ENCODE measurements around the gene PDE4B.

Gene PDE4B

GRCh38 chr1:65946960-65947359 lies 154.3 kb downstream of the PDE4B start:
- H3K27ac ChIP-seq (ENCODE audit: low read length): no peak overlapping the region
- no peaks in the 10 kb centered on the region for H3K36me3 ChIP-seq (ENCODE audit: control insufficient read depth, insufficient read depth, low read length)
- no peaks in the 10 kb centered on the region for H3K9me3 ChIP-seq (ENCODE audit: control insufficient read depth, insufficient read depth, low read length)
- WGBS (ENCODE audit: insufficient coverage, insufficient read length): no CpG with 5 or more reads among the region's 5 CpGs
- no peak for DNase-seq (ENCODE audit: low read depth, low spot score)
- no peaks in the 10 kb centered on the region for H3K27me3 ChIP-seq (ENCODE audit: control insufficient read depth, insufficient read depth, low read length)
- H3K4me1 ChIP-seq (ENCODE audit: control insufficient read depth, insufficient read depth, low read length): no peaks in the 10 kb centered on the region
- no peak overlapping the region for H3K4me3 ChIP-seq (ENCODE audit: low read length)

GRCh38 chr1:65948609-65949229 lies 156.0 kb downstream of the PDE4B start:
- Histone ChIP-seq H3K27ac (ENCODE audit: low read length) (no peak overlapping the region), H3K4me1 (ENCODE audit: control insufficient read depth, insufficient read depth, low read length) (no peaks in the 10 kb centered on the region), H3K4me3 (ENCODE audit: low read length) (no peak overlapping the region), H3K36me3 (ENCODE audit: control insufficient read depth, insufficient read depth, low read length) (no peaks in the 10 kb centered on the region), H3K9me3 (ENCODE audit: control insufficient read depth, insufficient read depth, low read length) (no peaks in the 10 kb centered on the region), H3K27me3 (ENCODE audit: control insufficient read depth, insufficient read depth, low read length) (no peaks in the 10 kb centered on the region)
- WGBS (ENCODE audit: insufficient coverage, insufficient read length): no CpG with 5 or more reads among the region's 7 CpGs
- DNase-seq (ENCODE audit: low read depth, low spot score): no peak

DNA sequence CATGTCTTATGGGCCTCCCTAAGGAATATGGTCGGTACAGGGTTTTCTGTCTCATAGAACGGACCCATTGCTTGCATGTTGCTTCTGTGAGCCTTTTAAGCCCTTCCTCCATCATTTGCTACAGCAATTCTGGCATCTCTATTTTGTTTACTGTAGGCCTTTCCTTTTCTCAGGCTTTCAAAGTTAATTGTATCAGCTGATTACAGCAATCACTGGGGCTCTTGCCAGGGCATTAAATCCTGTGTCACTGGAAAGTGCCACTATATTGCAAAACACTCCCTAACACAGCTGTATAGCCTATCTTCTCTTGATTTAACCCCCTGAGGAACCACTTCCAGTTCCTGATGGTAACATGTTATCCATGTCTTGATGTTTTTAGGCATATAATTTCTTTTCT lies 156.5 kb downstream of the PDE4B start:
- Histone ChIP-seq H3K27ac (ENCODE audit: low read length) (no peak overlapping the region), H3K27me3 (ENCODE audit: control insufficient read depth, insufficient read depth, low read length) (no peaks in the 10 kb centered on the region), H3K4me1 (ENCODE audit: control insufficient read depth, insufficient read depth, low read length) (no peaks in the 10 kb centered on the region), H3K36me3 (ENCODE audit: control insufficient read depth, insufficient read depth, low read length) (no peaks in the 10 kb centered on the region), H3K4me3 (ENCODE audit: low read length) (no peak overlapping the region), H3K9me3 (ENCODE audit: control insufficient read depth, insufficient read depth, low read length) (no peaks in the 10 kb centered on the region)
- WGBS (ENCODE audit: insufficient coverage, insufficient read length): no CpG with 5 or more reads among the region's 2 CpGs
- no peak for DNase-seq (ENCODE audit: low read depth, low spot score)

DNA sequence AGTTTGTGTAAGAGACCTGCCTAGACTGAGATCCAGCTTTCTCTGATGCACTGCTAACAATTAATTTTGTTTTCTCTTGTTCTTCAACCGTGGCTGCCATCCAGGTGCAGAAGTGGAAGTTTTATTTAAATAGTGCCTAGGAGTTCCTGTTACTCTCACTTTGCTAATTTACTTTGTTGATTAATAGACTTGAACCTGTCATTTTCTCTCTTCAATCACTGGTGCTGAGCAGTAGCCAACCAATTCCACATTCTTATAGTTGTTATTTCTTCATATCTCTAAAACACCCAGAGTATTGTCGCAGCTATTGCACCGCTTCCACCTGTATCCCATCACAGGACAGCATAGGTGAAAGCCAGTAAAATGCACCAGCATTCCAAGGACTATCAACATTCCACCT lies 157.2 kb downstream of the PDE4B start:
- H3K27me3 ChIP-seq (ENCODE audit: control insufficient read depth, insufficient read depth, low read length): no peaks in the 10 kb centered on the region
- DNase-seq (ENCODE audit: low read depth, low spot score): no peak
- H3K4me3 ChIP-seq (ENCODE audit: low read length): no peak overlapping the region
- H3K36me3 ChIP-seq (ENCODE audit: control insufficient read depth, insufficient read depth, low read length): no peaks in the 10 kb centered on the region
- no peaks in the 10 kb centered on the region for H3K9me3 ChIP-seq (ENCODE audit: control insufficient read depth, insufficient read depth, low read length)
- no CpG with 5 or more reads among the region's 3 CpGs for WGBS (ENCODE audit: insufficient coverage, insufficient read length)
- no peak overlapping the region for H3K27ac ChIP-seq (ENCODE audit: low read length)
- H3K4me1 ChIP-seq (ENCODE audit: control insufficient read depth, insufficient read depth, low read length): no peaks in the 10 kb centered on the region

DNA sequence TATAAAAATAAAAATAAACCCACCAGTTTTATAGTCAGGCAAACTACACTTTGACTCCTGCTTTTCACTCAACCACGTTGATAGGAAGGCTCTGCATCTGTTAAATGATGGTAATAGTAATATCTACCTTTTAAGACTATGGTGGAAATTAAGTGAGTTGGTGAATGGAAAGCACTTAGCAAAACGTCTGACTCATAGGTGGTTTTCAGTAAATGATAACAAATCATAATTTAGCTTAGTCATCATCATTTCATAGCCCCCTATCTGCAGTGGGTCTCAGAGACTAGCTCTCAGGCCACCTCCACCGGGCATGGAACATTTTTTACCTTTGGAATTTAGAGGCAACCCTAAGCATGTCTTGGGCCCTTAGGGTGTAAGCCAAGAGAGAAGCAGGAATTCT lies 160.0 kb downstream of the PDE4B start:
- no peaks in the 10 kb centered on the region for H3K9me3 ChIP-seq (ENCODE audit: control insufficient read depth, insufficient read depth, low read length)
- no peak overlapping the region for H3K4me3 ChIP-seq (ENCODE audit: low read length)
- no peaks in the 10 kb centered on the region for H3K4me1 ChIP-seq (ENCODE audit: control insufficient read depth, insufficient read depth, low read length)
- H3K27ac ChIP-seq (ENCODE audit: low read length): no peak overlapping the region
- WGBS (ENCODE audit: insufficient coverage, insufficient read length): no CpG with 5 or more reads among the region's 3 CpGs
- H3K27me3 ChIP-seq (ENCODE audit: control insufficient read depth, insufficient read depth, low read length): no peaks in the 10 kb centered on the region
- no peaks in the 10 kb centered on the region for H3K36me3 ChIP-seq (ENCODE audit: control insufficient read depth, insufficient read depth, low read length)
- no peak for DNase-seq (ENCODE audit: low read depth, low spot score)

DNA sequence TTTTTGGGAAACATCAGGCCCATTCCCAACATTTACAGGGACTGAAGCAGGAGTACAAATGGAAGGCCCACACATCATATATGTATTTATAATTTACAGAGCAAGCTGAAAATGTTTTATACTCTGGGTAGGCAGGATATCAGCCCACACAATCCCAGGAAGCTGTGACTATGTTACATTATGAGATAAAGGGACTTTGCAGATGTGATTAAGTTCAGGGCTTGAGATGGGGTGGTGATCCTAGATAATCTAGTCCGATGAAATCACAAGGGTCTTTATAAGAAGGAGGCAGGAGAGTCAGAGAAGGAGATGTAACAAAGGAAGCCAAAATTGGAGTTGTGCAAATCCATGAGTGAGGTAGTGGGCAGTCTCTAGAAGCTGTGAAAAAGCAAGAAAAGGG lies 160.5 kb downstream of the PDE4B start:
- no peak for DNase-seq (ENCODE audit: low read depth, low spot score)
- no CpG with 5 or more reads among the region's 1 CpG for WGBS (ENCODE audit: insufficient coverage, insufficient read length)

DNA sequence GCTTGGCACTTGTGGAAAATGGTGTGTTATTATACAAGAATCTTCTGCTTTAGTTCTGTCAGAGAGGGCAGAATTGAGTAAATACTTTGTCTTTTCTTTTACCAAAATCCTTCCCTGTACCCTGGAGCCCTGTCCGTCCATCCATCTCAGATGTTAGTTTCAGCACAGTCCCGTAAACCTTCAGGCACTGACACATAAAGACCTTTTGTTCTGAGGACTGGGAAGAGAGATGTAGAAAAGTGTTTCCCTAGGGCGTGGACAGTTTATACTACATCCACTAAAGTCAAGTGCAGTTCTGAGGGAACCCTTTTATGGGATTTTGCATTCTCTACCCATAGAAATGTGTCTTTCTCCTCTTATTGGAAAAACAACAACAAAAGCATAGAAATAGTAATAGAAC lies 162.4 kb downstream of the PDE4B start:
- DNase-seq (ENCODE audit: low read depth, low spot score): no peak
- Histone ChIP-seq H3K27ac (ENCODE audit: low read length) (no peak overlapping the region), H3K9me3 (ENCODE audit: control insufficient read depth, insufficient read depth, low read length) (no peaks in the 10 kb centered on the region), H3K4me1 (ENCODE audit: control insufficient read depth, insufficient read depth, low read length) (no peaks in the 10 kb centered on the region), H3K4me3 (ENCODE audit: low read length) (no peak overlapping the region), H3K36me3 (ENCODE audit: control insufficient read depth, insufficient read depth, low read length) (no peaks in the 10 kb centered on the region), H3K27me3 (ENCODE audit: control insufficient read depth, insufficient read depth, low read length) (no peaks in the 10 kb centered on the region)
- no CpG with 5 or more reads among the region's 3 CpGs for WGBS (ENCODE audit: insufficient coverage, insufficient read length)

More for the DNA sequence above, 160.5 kb downstream of the PDE4B start:
- Histone ChIP-seq H3K27me3 (ENCODE audit: control insufficient read depth, insufficient read depth, low read length) (no peaks in the 10 kb centered on the region), H3K4me1 (ENCODE audit: control insufficient read depth, insufficient read depth, low read length) (no peaks in the 10 kb centered on the region), H3K36me3 (ENCODE audit: control insufficient read depth, insufficient read depth, low read length) (no peaks in the 10 kb centered on the region), H3K27ac (ENCODE audit: low read length) (no peak overlapping the region), H3K4me3 (ENCODE audit: low read length) (no peak overlapping the region), H3K9me3 (ENCODE audit: control insufficient read depth, insufficient read depth, low read length) (no peaks in the 10 kb centered on the region)

DNA sequence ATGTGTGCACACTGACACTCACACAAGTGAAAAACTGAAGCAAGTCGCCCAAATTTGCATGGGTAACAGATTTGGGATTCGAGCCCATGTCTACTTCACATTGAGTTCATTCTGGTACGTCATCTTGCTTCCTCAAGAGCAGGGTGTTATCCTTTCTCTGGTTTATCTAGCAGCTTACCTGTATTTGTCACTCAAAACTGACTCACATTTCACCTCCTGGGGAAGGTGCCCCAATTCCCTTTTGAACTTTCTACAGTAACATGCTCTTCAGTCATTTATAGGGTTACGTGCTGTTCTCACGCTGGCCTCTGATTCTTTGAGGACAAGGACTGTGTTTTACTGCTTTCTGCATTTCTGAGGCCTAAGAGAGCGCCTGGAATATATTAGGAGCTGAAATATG lies 162.8 kb downstream of the PDE4B start:
- no peak overlapping the region for H3K27ac ChIP-seq (ENCODE audit: low read length)
- no peaks in the 10 kb centered on the region for H3K27me3 ChIP-seq (ENCODE audit: control insufficient read depth, insufficient read depth, low read length)
- H3K4me1 ChIP-seq (ENCODE audit: control insufficient read depth, insufficient read depth, low read length): no peaks in the 10 kb centered on the region
- no peak for DNase-seq (ENCODE audit: low read depth, low spot score)
- H3K4me3 ChIP-seq (ENCODE audit: low read length): no peak overlapping the region
- no peaks in the 10 kb centered on the region for H3K9me3 ChIP-seq (ENCODE audit: control insufficient read depth, insufficient read depth, low read length)
- WGBS (ENCODE audit: insufficient coverage, insufficient read length): no CpG with 5 or more reads among the region's 6 CpGs
- H3K36me3 ChIP-seq (ENCODE audit: control insufficient read depth, insufficient read depth, low read length): no peaks in the 10 kb centered on the region

GRCh38 chr1:65958561-65959350 lies 166.1 kb downstream of the PDE4B start:
- no peaks in the 10 kb centered on the region for H3K4me1 ChIP-seq (ENCODE audit: control insufficient read depth, insufficient read depth, low read length)
- H3K27ac ChIP-seq (ENCODE audit: low read length): no peak overlapping the region
- no peaks in the 10 kb centered on the region for H3K27me3 ChIP-seq (ENCODE audit: control insufficient read depth, insufficient read depth, low read length)
- no peak overlapping the region for H3K4me3 ChIP-seq (ENCODE audit: low read length)
- peak; percentile 29 for DNase-seq (ENCODE audit: low read depth, low spot score)
- H3K36me3 ChIP-seq (ENCODE audit: control insufficient read depth, insufficient read depth, low read length): no peaks in the 10 kb centered on the region
- no peaks in the 10 kb centered on the region for H3K9me3 ChIP-seq (ENCODE audit: control insufficient read depth, insufficient read depth, low read length)
- WGBS (ENCODE audit: insufficient coverage, insufficient read length): no CpG with 5 or more reads among the region's 12 CpGs

DNA sequence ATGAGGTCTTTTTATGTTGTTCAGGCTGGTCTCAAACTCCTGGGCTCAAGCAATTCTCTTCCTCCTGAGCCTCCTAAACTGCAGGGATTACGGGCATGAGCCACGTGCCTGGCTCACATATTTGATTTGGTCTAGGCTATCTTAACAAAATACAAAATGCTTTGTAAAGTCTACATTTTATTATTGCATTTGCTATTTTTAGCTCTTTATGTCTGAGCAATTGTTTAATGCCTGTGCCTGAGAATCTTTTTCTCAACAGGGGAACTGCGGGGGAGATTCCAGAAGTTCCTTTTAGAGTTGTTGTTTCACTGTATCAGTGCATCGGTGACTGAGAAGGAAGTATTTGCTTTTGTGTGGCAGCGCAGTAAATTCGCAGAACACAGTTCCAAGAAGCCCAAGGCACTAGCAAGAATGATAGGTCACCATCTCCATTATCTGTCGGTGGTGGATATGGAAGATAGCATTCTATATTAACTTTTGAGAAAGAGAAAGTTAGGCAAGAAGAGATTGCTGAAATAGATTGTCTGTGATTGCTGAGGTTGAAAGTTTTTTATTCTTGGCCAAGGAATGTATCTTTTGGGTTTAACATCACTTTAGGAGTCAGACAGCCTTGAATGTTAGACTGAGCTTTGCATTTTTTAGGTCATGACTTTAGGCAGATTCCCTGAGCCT lies 167.3 kb downstream of the PDE4B start:
- H3K27ac ChIP-seq (ENCODE audit: low read length): no peak overlapping the region
- no CpG with 5 or more reads among the region's 7 CpGs for WGBS (ENCODE audit: insufficient coverage, insufficient read length)
- no peaks in the 10 kb centered on the region for H3K9me3 ChIP-seq (ENCODE audit: control insufficient read depth, insufficient read depth, low read length)
- no peaks in the 10 kb centered on the region for H3K27me3 ChIP-seq (ENCODE audit: control insufficient read depth, insufficient read depth, low read length)
- no peak overlapping the region for H3K4me3 ChIP-seq (ENCODE audit: low read length)
- no peaks in the 10 kb centered on the region for H3K4me1 ChIP-seq (ENCODE audit: control insufficient read depth, insufficient read depth, low read length)
- no peak for DNase-seq (ENCODE audit: low read depth, low spot score)
- no peaks in the 10 kb centered on the region for H3K36me3 ChIP-seq (ENCODE audit: control insufficient read depth, insufficient read depth, low read length)
